KMS-11 (cell line): ENCODE measurements around the gene DNAJC16.
A peak's percentile ranks its signal among the peaks of the same experiment; 100 is the strongest.

Source experiments
- H2AFZ ChIP-seq: fragments of 200-600 bp; sonication (generic); 2 replicates; pipeline ENCODE4 v1.6.1; 2016; ENCODE audit warnings: antibody characterized with exemption, mixed run types, low read depth
- H3K27ac ChIP-seq: fragments of 200-600 bp; sonication (generic); 2 replicates; pipeline ENCODE4 v1.6.1; 2016; ENCODE audit warnings: mild to moderate bottlenecking, mixed run types
- H3K27me3 ChIP-seq: fragments of 200-600 bp; sonication (generic); 2 replicates; pipeline ENCODE4 v1.6.1; 2017; ENCODE audit warnings: mild to moderate bottlenecking, low read depth, mixed run types, moderate library complexity; ENCODE audit not compliant: insufficient read depth
- H3K36me3 ChIP-seq: fragments of 200-600 bp; sonication (generic); 2 replicates; pipeline ENCODE4 v1.6.1; 2017; ENCODE audit warnings: mild to moderate bottlenecking, mixed run types; ENCODE audit not compliant: insufficient read depth
- H3K4me1 ChIP-seq: fragments of 200-600 bp; sonication (generic); 2 replicates; pipeline ENCODE4 v1.6.1; 2016; ENCODE audit warnings: mild to moderate bottlenecking, low read depth, mixed run types; ENCODE audit not compliant: poor library complexity, severe bottlenecking
- H3K4me2 ChIP-seq: fragments of 200-600 bp; sonication (generic); 2 replicates; pipeline ENCODE4 v1.7.0; 2016; ENCODE audit warnings: mild to moderate bottlenecking, mixed run types
- H3K4me3 ChIP-seq: fragments of 200-600 bp; sonication (generic); IDR thresholded peaks from 2 replicates; pipeline ENCODE4 v1.6.1; 2017; ENCODE audit warnings: low read depth, low read length, mixed read lengths; ENCODE audit not compliant: insufficient read depth
- H3K79me2 ChIP-seq: fragments of 200-600 bp; sonication (generic); 2 replicates; pipeline ENCODE4 v1.6.1; 2016; ENCODE audit warnings: low read depth, mixed run types; ENCODE audit not compliant: insufficient read depth
- H3K9ac ChIP-seq: fragments of 200-600 bp; sonication (generic); 2 replicates; pipeline ENCODE4 v1.6.1; 2016; ENCODE audit warnings: mild to moderate bottlenecking, mixed run types
- H4K20me1 ChIP-seq: fragments of 200-600 bp; sonication (generic); 2 replicates; pipeline ENCODE4 v1.6.1; 2016; ENCODE audit warnings: mild to moderate bottlenecking, mixed run types; ENCODE audit not compliant: insufficient read depth
- TF ChIP-seq, protein P1 (sequence below): fragments of 200-600 bp; sonication (generic); conservative IDR thresholded peaks from 2 replicates; pipeline ENCODE4 v1.6.1; 2017; ENCODE audit warnings: low read depth, mild to moderate bottlenecking, antibody characterized with exemption, low read length, moderate library complexity, mixed read lengths

DNAJC16 gene

GRCh38 chr1:15571266-15571665, 44.6 kb downstream of the DNAJC16 start:
- H3K9ac ChIP-seq: peak overlapping the region; percentile 7; the same call in 1 of the 2 replicates
- H4K20me1 ChIP-seq: no peaks in the 10 kb centered on the region
- TF ChIP-seq, protein P1, sequence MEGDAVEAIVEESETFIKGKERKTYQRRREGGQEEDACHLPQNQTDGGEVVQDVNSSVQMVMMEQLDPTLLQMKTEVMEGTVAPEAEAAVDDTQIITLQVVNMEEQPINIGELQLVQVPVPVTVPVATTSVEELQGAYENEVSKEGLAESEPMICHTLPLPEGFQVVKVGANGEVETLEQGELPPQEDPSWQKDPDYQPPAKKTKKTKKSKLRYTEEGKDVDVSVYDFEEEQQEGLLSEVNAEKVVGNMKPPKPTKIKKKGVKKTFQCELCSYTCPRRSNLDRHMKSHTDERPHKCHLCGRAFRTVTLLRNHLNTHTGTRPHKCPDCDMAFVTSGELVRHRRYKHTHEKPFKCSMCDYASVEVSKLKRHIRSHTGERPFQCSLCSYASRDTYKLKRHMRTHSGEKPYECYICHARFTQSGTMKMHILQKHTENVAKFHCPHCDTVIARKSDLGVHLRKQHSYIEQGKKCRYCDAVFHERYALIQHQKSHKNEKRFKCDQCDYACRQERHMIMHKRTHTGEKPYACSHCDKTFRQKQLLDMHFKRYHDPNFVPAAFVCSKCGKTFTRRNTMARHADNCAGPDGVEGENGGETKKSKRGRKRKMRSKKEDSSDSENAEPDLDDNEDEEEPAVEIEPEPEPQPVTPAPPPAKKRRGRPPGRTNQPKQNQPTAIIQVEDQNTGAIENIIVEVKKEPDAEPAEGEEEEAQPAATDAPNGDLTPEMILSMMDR: no peak
- peak overlapping the region; percentile 70 for H3K27ac ChIP-seq
- no peak overlapping the region for H3K4me3 ChIP-seq
- no peaks in the 10 kb centered on the region for H3K79me2 ChIP-seq
- H3K36me3 ChIP-seq: no peaks in the 10 kb centered on the region
- peak overlapping the region; percentile 79 for H3K4me2 ChIP-seq
- peak overlapping the region; percentile 45; the same call in 1 of the 2 replicates for H2AFZ ChIP-seq
- no peaks in the 10 kb centered on the region for H3K27me3 ChIP-seq
- peaks cover 35% of the 10 kb centered on the region for H3K4me1 ChIP-seq

- Histone ChIP-seq H4K20me1 (no peaks in the 10 kb centered on the region), H3K36me3 (no peaks in the 10 kb centered on the region), H3K27me3 (no peaks in the 10 kb centered on the region), H3K4me3 (no peak overlapping the region), H3K4me2 (no peak overlapping the region), H3K79me2 (no peaks in the 10 kb centered on the region), H3K4me1 (peaks cover 49% of the 10 kb centered on the region), H3K9ac (no peak overlapping the region), H2AFZ (no peak overlapping the region), H3K27ac (no peak overlapping the region)
- TF ChIP-seq, protein P1: no peak
Measured at GRCh38 chr1:15573477-15573876, 46.8 kb downstream of the DNAJC16 start.

GRCh38 chr1:15574741-15575140, 48.1 kb downstream of the DNAJC16 start:
- no peak overlapping the region for H3K27ac ChIP-seq
- no peaks in the 10 kb centered on the region for H3K27me3 ChIP-seq
- no peaks in the 10 kb centered on the region for H3K79me2 ChIP-seq
- H3K4me3 ChIP-seq: no peak overlapping the region
- TF ChIP-seq, protein P1: no peak
- no peaks in the 10 kb centered on the region for H4K20me1 ChIP-seq
- no peak overlapping the region for H3K4me2 ChIP-seq
- peaks cover 61% of the 10 kb centered on the region for H3K4me1 ChIP-seq
- H3K36me3 ChIP-seq: no peaks in the 10 kb centered on the region
- no peak overlapping the region for H3K9ac ChIP-seq
- H2AFZ ChIP-seq: no peak overlapping the region

DNA sequence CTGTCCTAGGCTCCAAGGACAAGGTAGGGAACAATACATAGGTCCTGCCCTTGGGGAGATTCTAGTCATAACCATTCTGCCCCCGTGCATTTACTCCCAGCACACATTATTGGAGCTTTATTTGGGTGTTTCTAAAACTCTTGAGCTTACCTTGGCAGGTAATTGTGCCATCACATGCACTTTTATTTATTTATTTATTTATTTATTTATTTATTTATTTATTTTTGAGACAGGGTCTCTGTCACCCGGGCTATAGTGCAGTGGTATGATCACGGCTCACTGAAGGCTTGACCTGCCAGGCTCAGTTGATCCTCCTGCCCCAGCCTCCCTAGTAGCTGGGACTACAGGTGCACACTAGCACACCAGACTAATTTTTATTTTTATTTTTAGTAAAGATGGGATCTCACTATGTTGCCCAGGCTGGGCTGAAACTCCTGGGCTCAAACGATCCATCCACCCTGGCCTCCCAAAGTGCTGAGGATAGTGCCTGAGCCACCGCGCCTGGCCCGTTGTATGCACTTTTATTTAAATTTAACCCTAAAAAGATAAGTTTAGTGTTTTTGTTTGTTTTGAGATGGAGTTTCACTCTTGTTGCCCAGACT, 49.0 kb downstream of the DNAJC16 start:
- Histone ChIP-seq H3K4me2 (no peak overlapping the region), H4K20me1 (no peaks in the 10 kb centered on the region), H3K27me3 (no peaks in the 10 kb centered on the region), H3K9ac (no peak overlapping the region), H3K79me2 (no peaks in the 10 kb centered on the region), H2AFZ (no peak overlapping the region), H3K4me1 (peaks cover 63% of the 10 kb centered on the region), H3K4me3 (no peak overlapping the region), H3K27ac (no peak overlapping the region), H3K36me3 (no peaks in the 10 kb centered on the region)
- TF ChIP-seq, protein P1: no peak
